Lower leg skin (tissue), 4 donors: ENCODE data around the gene NTM. TPM values are rescaled to one million over a fixed set of nuclear protein-coding genes. Genes with fewer than 3 reads are reported as not detected.

Source experiments
- DNase-seq, 2 donors: peaks; one replicate each; pipeline ENCODE4 v3.0.0-alpha.2; 2019; ENCODE audit warnings: low spot score in 2 of 2
- H3K4me3 ChIP-seq: fragments of 200-600 bp; sonication (generic); 2 replicates; pipeline ENCODE4 v1.5.1; 2017; ENCODE audit warnings: mild to moderate bottlenecking, low read depth; ENCODE audit not compliant: poor library complexity, severe bottlenecking
- POLR2A ChIP-seq, 2 donors: fragments of 450-650 bp; IDR thresholded peaks; one replicate each; pipeline ENCODE4 v1.6.1; 2016 to 2017; ENCODE audit warnings: antibody characterized with exemption in 2 of 2, mild to moderate bottlenecking in 1 of 2, moderate library complexity in 1 of 2
- WGBS, 2 donors: methylation state at CpG; one replicate each; pipeline ENCODE4 v1.1.5; 2018; 5-methylcytosine and 5-hydroxymethylcytosine counted together
- intact Hi-C: fragments of 100-400 bp; cut with DNase I; formaldehyde crosslinking; loops from one replicate; pipeline ENCODE4 v1.15.0; 2023; ENCODE audit warnings: low total_unique reads
- total RNA-seq, 4 donors: library from RNA; depleted of rRNA; stranded (reverse); fragments of >200 nt; gene quantifications; one replicate each; pipeline ENCODE4 v1.1.0, GENCODE V29; 2016
- TF ChIP-seq, protein P1 (sequence below), 3 donors: fragments of 450-650 bp; IDR thresholded peaks; one replicate each; pipeline ENCODE4 v1.5.1; 2016; ENCODE audit warnings: antibody characterized with exemption in 3 of 3, mild to moderate bottlenecking in 3 of 3, moderate library complexity in 2 of 3

Gene NTM
- total RNA-seq, 4 donors from 2014 or later: 2.8 to 5.7 (median 4.9) TPM

DNA sequence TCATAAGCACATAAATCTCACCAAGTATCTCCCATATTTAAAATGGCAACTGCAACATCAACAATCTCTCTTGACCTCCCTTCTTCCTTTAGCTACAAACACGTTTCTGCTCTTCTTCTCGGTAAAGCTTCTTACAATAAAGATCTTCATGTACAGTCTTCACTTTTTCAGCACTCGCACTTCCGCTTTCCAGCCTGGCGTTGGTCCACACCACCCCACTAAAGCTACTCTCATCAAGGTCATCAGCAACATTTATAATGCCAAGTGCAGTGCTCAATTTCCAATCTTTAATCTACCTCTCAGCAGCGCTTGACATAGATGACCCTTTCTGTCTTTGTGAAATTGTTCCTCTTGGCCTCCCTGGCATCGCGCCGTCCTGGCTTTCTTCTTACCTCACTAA, 33.6 kb downstream of the NTM start:
- WGBS, 2 donors: 93 to 94% methylated on average over 9 of the region's 9 CpGs
- no peak overlapping the region for H3K4me3 ChIP-seq
- TF ChIP-seq, protein P1, sequence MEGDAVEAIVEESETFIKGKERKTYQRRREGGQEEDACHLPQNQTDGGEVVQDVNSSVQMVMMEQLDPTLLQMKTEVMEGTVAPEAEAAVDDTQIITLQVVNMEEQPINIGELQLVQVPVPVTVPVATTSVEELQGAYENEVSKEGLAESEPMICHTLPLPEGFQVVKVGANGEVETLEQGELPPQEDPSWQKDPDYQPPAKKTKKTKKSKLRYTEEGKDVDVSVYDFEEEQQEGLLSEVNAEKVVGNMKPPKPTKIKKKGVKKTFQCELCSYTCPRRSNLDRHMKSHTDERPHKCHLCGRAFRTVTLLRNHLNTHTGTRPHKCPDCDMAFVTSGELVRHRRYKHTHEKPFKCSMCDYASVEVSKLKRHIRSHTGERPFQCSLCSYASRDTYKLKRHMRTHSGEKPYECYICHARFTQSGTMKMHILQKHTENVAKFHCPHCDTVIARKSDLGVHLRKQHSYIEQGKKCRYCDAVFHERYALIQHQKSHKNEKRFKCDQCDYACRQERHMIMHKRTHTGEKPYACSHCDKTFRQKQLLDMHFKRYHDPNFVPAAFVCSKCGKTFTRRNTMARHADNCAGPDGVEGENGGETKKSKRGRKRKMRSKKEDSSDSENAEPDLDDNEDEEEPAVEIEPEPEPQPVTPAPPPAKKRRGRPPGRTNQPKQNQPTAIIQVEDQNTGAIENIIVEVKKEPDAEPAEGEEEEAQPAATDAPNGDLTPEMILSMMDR (IDR thresholded peaks at IDR 0.05): no peak
- TF ChIP-seq POLR2A (IDR thresholded peaks at IDR 0.05): no peak
- intact Hi-C loops: loop anchor here (10.0 kb wide), 1 partner anchor 111 kb away; no protein-coding TSS in a partner anchor
- DNase-seq: no peak

DNA sequence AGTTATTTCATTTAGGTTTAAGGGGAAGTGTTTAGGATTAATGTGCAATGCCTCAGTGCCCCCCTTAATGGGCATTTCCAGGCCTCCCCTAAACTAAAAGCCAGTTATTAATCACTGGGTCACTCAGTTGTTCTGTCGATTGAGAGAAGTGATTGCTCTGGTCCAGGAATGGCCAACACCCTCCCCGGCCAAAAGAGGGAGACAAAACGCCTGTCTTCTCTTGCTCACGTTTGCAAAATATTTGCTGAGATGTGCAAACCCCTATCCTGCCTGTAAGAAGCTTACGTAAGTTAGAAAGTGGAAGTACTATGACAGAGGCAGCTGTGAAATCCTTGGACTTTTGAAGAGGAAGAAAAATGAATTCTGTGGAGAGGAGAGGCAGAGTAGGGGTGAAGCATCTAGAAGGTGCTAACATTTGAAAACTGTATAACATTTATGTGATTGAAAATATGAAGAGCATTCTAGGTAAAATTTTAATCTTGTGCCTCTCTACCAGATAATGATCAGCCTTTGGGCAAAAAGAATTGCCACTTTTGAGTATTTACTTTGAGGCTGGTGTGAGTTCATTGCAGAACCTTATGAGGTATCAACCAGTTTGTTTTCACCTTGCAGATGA, 37.7 kb downstream of the NTM start:
- peak in 1 of 2 donors; percentile 50 for DNase-seq
- 30 to 36% methylated on average over 5 of the region's 5 CpGs for WGBS, 2 donors
- no peak overlapping the region for H3K4me3 ChIP-seq
- intact Hi-C loops: loop anchor here (10.0 kb wide), 1 partner anchor 107 kb away; no protein-coding TSS in a partner anchor
- TF ChIP-seq POLR2A (IDR thresholded peaks at IDR 0.05): no peak
- TF ChIP-seq, protein P1 (IDR thresholded peaks at IDR 0.05): no peak

DNA sequence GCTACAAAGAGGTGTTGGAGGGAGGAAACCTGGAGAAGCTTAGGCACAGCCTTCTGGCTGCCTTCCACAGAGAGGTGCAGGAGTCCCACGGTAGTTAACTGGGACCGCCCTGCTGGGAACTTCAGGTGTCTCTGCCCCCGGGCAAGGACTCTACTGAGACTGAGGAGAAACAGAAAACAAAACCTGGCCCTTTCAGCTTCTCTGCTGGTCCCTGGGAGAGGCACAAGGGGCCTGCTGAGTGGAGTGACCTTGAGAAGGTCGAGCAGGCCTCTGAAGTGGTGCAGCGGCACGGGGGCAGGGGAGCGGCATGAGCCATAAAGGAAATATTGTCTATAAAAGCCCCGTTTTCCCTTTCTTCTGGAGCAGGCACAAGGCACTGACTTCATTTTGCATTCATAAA, 38.9 kb downstream of the NTM start:
- no peak overlapping the region for H3K4me3 ChIP-seq
- intact Hi-C loops: loop anchor here (10.0 kb wide), 1 partner anchor 105 kb away; no protein-coding TSS in a partner anchor
- 58 to 67% methylated on average over 8 of the region's 8 CpGs for WGBS, 2 donors
- DNase-seq: no peak
- no peak for TF ChIP-seq POLR2A (IDR thresholded peaks at IDR 0.05)
- TF ChIP-seq, protein P1 (IDR thresholded peaks at IDR 0.05): no peak

DNA sequence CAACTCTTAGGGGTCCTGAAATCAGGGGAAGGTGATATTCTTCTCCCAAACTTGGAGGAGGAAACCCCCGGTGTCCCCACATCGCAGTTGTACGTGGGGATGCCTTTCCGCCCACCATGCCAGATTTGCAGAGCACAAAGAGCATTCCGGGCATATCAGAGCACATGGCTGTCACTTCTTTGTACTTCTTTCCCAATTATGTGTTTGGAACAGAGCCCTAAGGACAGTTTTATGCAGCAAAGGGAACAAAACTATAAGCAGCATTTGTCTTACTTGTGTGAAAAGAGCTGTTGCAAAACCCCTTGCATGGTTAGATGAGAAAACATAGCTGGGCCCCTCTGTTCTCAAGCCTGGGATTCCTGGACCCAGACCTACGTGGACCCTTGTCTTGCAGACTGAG, 41.2 kb downstream of the NTM start:
- H3K4me3 ChIP-seq: no peak overlapping the region
- WGBS, 2 donors: 57 to 60% methylated on average over 6 of the region's 6 CpGs
- intact Hi-C loops: no loop called here
- DNase-seq: no peak
- no peak for TF ChIP-seq POLR2A (IDR thresholded peaks at IDR 0.05)
- TF ChIP-seq, protein P1 (IDR thresholded peaks at IDR 0.05): no peak

DNA sequence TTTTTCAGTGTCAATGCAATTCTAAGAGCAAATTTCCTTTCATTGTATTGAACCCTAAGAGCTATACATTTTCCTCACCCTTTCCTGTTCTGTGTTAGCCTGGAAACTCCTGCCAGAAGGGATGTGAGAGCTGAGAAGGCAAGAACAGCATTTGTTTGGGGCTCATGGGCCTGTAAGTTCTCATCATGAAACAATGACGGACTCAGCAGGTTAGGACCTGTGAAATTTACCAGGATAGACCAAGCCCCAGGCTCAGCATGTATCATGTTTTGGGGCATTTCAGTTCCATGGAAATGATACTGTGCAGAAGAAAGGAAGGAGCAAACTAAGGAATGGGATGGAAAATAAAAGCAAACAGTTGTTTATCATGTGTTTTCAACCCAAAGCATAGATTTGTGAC, 41.6 kb downstream of the NTM start:
- H3K4me3 ChIP-seq: no peak overlapping the region
- no peak for TF ChIP-seq POLR2A (IDR thresholded peaks at IDR 0.05)
- TF ChIP-seq, protein P1 (IDR thresholded peaks at IDR 0.05): no peak
- DNase-seq: no peak
- intact Hi-C loops: no loop called here
- WGBS, 2 donors: 64 to 76% methylated on average over 1 of the region's 1 CpG

DNA sequence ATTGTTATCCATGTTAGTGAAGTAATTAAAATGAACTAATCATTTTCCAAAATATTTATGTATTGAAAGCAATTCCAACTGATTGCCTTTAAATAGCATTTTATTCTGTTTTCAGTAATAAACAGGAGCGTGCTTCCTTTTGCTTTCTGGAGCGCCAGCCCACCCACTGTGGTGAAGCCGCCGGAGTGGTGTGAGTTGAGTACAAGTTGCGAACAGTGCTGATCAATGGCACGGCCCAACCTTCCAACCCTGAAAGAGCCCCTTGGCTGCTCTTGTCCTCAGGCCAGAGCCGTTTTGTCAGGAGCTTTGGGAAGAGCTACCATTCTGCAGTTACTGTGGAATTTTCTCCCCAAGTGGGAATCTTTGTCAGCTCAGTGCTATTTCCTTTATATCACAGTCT, 42.8 kb downstream of the NTM start:
- intact Hi-C loops: no loop called here
- WGBS, 2 donors: 79 to 87% methylated on average over 7 of the region's 7 CpGs
- no peak for TF ChIP-seq POLR2A (IDR thresholded peaks at IDR 0.05)
- TF ChIP-seq, protein P1 (IDR thresholded peaks at IDR 0.05): no peak

More for the DNA sequence above, 42.8 kb downstream of the NTM start:
- H3K4me3 ChIP-seq: no peak overlapping the region
- DNase-seq: no peak
